Epithelial cell of umbilical artery (primary cell): ENCODE results near the gene MANBA. TPM values are rescaled to one million over a fixed set of nuclear protein-coding genes. Genes with fewer than 3 reads are reported as not detected.

ENCODE experiments used
- total RNA-seq: library from RNA; depleted of rRNA; stranded (reverse); fragments of >200 nt; gene quantifications from 2 replicates; pipeline ENCODE4 v1.2.3, GENCODE V29; 2014

The MANBA gene
- total RNA-seq, result 13.6 and 20.2 TPM in 2 replicates

GRCh38 chr4:102760645-102761295 is at the start of gene MANBA:
MANBA (minus strand) TSS chr4:102760968; CDS start chr4:102760894, 74 bp downstream.

Other genes with a start within 250 kb of the MANBA start
- 319 and 350 TPM in 2 replicates for gene UBE2D3, start 66.6 kb upstream of the MANBA start, total RNA-seq
- gene CISD2, start 108.0 kb upstream of the MANBA start, total RNA-seq, result 20.1 and 38.0 TPM in 2 replicates